ENCODE results near the gene ATG5. TPM values are rescaled to one million over a fixed set of nuclear protein-coding genes. Genes with fewer than 3 reads are reported as not detected.
"Not testable (repeated sequence)": the region's sequence is repeated elsewhere in the genome, so short reads cannot be mapped to it uniquely, and the experiment has no call there.

Gene ATG5
- total RNA-seq, 1 donor, result 45.4 TPM

DNA sequence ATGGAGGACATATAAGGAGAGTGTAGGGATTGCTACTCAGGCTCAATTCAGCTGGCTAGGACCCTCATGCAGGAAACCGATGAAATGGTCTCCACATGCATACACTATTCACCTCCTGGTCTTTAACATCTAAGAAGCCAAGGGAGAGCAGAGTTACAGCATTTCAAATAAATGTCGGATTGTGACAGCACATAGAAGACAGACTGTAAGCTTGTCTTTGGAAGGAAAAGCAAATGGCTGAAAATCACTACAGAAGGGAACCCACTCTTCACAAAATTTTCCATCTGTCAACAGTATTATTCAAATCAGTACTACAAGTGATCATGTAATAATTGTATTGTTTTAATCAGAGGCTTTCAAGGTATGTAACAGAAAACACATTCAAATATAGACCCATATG is 72.9 kb downstream of the ATG5 start:
- H3K4me3 ChIP-seq (ENCODE audit: low read depth, low read length), result no peak overlapping the region
- DNase-seq (ENCODE audit: low read depth), result no peak
- TF ChIP-seq, protein P1, sequence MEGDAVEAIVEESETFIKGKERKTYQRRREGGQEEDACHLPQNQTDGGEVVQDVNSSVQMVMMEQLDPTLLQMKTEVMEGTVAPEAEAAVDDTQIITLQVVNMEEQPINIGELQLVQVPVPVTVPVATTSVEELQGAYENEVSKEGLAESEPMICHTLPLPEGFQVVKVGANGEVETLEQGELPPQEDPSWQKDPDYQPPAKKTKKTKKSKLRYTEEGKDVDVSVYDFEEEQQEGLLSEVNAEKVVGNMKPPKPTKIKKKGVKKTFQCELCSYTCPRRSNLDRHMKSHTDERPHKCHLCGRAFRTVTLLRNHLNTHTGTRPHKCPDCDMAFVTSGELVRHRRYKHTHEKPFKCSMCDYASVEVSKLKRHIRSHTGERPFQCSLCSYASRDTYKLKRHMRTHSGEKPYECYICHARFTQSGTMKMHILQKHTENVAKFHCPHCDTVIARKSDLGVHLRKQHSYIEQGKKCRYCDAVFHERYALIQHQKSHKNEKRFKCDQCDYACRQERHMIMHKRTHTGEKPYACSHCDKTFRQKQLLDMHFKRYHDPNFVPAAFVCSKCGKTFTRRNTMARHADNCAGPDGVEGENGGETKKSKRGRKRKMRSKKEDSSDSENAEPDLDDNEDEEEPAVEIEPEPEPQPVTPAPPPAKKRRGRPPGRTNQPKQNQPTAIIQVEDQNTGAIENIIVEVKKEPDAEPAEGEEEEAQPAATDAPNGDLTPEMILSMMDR (IDR thresholded peaks at IDR 0.05; ENCODE audit: insufficient read depth, low read length), result no peak

GRCh38 chr6:106251531-106252255 is 73.9 kb downstream of the ATG5 start:
- DNase-seq (ENCODE audit: low read depth), result peak; percentile 80
- H3K4me3 ChIP-seq (ENCODE audit: low read depth, low read length), result not testable (repeated sequence)

DNA sequence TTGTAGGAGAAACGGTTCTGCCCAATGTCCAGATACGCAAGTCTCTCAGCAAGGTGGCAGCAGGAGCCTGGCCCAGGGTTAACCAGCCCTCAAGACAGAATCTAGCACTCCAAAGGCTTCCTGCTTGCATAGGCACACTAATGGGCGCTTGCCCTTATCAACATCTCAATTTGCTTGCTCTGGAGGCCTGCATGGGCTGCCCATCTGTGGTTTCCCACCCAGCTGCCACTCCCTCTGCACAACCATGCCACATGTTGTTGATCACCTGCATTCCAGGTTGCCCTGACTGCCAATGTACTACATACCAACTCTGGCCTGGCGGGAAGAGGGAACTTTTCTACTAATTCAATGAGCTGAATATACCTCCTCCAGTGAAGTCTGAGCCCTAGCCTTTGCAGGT is 74.6 kb downstream of the ATG5 start:
- H3K4me3 ChIP-seq (ENCODE audit: low read depth, low read length), result no peak overlapping the region
- no peak for DNase-seq (ENCODE audit: low read depth)
- TF ChIP-seq, protein P1 (IDR thresholded peaks at IDR 0.05; ENCODE audit: insufficient read depth, low read length), result no peak

DNA sequence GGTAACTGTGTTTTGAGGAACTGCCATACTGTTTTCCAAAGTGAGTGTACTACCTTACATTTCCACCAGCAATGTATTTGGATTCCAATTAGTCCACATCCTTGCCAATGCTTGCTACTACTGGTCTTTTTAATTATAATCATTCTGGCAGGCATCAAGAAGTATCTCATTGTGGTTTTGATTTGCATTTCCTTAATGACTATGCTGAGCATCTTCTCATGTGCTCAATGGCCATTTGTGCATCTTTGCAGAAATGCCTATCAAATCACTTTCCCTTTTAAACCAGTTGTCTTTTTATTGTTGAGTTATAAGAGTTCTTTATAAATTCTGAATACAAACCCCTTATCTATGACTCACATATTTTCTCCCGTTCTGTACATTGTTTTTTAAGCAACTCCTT is 75.9 kb downstream of the ATG5 start:
- no peak overlapping the region for H3K4me3 ChIP-seq (ENCODE audit: low read depth, low read length)
- TF ChIP-seq, protein P1 (IDR thresholded peaks at IDR 0.05; ENCODE audit: insufficient read depth, low read length), result no peak
- DNase-seq (ENCODE audit: low read depth), result no peak

DNA sequence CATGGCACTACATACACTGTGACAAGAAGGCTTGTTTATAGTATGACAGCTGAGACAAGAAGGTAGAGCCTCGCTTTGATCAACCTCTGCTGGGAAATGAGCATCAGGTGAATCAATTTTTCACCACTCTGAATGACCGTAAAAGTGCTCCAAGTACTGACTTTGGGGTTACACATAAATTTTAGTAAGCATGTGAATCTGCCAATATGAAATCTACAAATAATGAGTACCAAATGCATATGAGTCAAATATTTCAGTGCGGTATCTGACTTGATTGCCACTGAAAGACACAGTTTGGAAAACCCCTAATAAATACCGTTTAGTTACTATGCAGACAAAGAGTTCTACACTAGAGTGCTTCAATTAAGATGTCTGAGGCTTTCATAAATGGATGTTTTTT is 77.8 kb downstream of the ATG5 start:
- TF ChIP-seq, protein P1 (IDR thresholded peaks at IDR 0.05; ENCODE audit: insufficient read depth, low read length), result no peak
- H3K4me3 ChIP-seq (ENCODE audit: low read depth, low read length), result no peak overlapping the region
- no peak for DNase-seq (ENCODE audit: low read depth)

DNA sequence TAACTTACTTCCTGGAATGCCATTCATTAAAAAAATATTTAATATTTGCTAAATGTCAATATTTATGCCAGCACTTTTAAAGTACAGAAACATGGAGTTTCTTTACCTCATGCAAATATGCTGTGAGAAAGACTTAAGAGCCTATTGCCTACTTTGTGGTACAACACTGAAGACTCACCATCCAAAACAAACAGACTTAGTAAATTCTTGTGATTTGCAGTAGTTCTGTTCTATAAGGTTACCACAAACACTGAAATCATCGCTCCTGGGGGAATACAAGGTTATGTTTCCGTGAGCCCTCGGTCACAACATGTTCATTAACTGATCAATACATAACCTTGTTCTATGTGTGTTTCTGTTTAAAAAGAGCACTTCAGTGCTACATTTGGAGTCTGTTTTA is 78.3 kb downstream of the ATG5 start:
- DNase-seq (ENCODE audit: low read depth), result no peak
- TF ChIP-seq, protein P1 (IDR thresholded peaks at IDR 0.05; ENCODE audit: insufficient read depth, low read length), result no peak
- H3K4me3 ChIP-seq (ENCODE audit: low read depth, low read length), result no peak overlapping the region

DNA sequence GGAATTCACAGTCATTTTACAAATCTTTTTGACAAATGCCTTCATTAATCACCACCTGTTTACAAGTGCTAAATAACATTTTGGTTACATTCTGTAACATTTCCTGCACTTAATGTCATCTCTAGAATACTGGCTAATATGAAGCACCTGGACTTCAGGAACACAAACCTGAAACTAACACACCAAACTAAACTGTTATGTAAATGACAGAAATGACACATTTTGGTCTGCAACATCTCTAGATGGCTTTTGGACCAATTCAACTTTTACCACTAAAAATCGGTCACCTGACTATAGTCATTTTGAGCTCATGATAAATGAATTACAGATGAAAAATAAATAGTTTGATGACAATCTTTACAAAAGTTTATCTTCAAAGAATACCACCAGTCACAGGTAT is 80.6 kb downstream of the ATG5 start:
- TF ChIP-seq, protein P1 (IDR thresholded peaks at IDR 0.05; ENCODE audit: insufficient read depth, low read length), result no peak
- no peak for DNase-seq (ENCODE audit: low read depth)
- no peak overlapping the region for H3K4me3 ChIP-seq (ENCODE audit: low read depth, low read length)

Measured in fibroblast of the aortic adventitia (primary cell).